Pancreas (tissue), 10 donors: ENCODE data around the gene OR6Q1. TPM values are rescaled to one million over a fixed set of nuclear protein-coding genes. Genes with fewer than 3 reads are reported as not detected.

Experiments
- ATAC-seq, 4 donors: fragments of 200-7000 bp; cut with Tn5 transposase; one replicate each; pipeline versions ENCODE4 v1.8.0 to v1.9.1; 2020; ENCODE audit warnings: mild to moderate bottlenecking in 4 of 4, moderate library complexity in 4 of 4
- DNase-seq, 6 donors: peaks; one replicate each; pipeline ENCODE4 v3.0.0-alpha.2; 2020
- FAIRE-seq: peaks from 2 replicates; lab custom pipeline; 2012; peaks lifted over from hg19 to GRCh38; lab: Jason Lieb, UNC
- H3K27ac ChIP-seq, 4 donors: fragments of 200-600 bp; sonication (generic); 1 replicate in 3 of 4; 2 replicates in 1 of 4; pipeline versions ENCODE4 v1.5.0 to v1.8.0; 2020
- H3K27me3 ChIP-seq, 4 donors: fragments of 200-600 bp; one replicate each; pipeline ENCODE4 v1.8.0; 2021
- H3K36me3 ChIP-seq, 3 donors: fragments of 200-600 bp; sonication (generic) in 1 of 3; one replicate each; pipeline versions ENCODE4 v1.5.0 to v1.8.0; 2020 to 2021
- H3K4me1 ChIP-seq, 3 donors: fragments of 200-600 bp; one replicate each; pipeline ENCODE4 v1.8.0; 2021
- H3K4me3 ChIP-seq, 4 donors: fragments of 200-600 bp; sonication (generic) in 2 of 4; one replicate each; pipeline versions ENCODE4 v1.5.0 to v1.8.0; 2020 to 2021
- H3K9me3 ChIP-seq, 4 donors: fragments of 200-600 bp; one replicate each; pipeline ENCODE4 v1.8.0; 2021
- WGBS, 2 donors: extraction: QIAGEN DNeasy Blood & Tissue Kit; methylation state at CpG; one replicate each; pipeline ENCODE4 v1.1.7; 2013; 5-methylcytosine and 5-hydroxymethylcytosine counted together
- intact Hi-C, 3 donors: fragments of 100-400 bp; cut with DNase I; formaldehyde crosslinking; loops; one replicate each; pipeline versions ENCODE4 v1.11.1 to v1.14.2; 2022
- polyA plus RNA-seq, 2 donors: library from polyadenylated mRNA; stranded (reverse); fragments of 200-250 nt; gene quantifications; one replicate each; pipeline ENCODE4 v1.2.3, GENCODE V29; 2013
- total RNA-seq, 6 donors: library from RNA; stranded (reverse); fragmentation: NEBNext Ultra II Directional in 4 of 6; extraction: Animal tissue kit (Norgen Biotek cat#: 25700) in 4 of 6; gene quantifications; one replicate each; pipeline versions ENCODE4 v1.2.1 to v1.2.4, GENCODE V29; 2021 to 2023
- TF ChIP-seq, protein P1 (sequence below), 4 donors: fragments of 200-600 bp; sonication (generic) in 3 of 4; IDR thresholded peaks; one replicate each; pipeline versions ENCODE4 v1.5.0 to v1.8.0; 2021; ENCODE audit warnings: antibody characterized with exemption in 4 of 4
- donor health status: healthy with polysubstance abuse.
- donor health status: DM: no; HTN: no; CAD: no; lungs with moderate emphysema.
- donor health status: DM: no; HTN: no; CAD: no.
- donor health status: control.
- donor health status: control.
- donor health status: Bipolar disorder and iron deficiency.
- donor health status: DM: yes; HTN: yes; CAD: no.
- donor health status: DM: no; HTN: no; CAD: no.
- donor health status: DM: no; HTN: no; CAD: no.
- donor health status: DM: yes; HTN: yes; CAD: no.

The OR6Q1 gene
- total and polyA plus RNA-seq, 8 donors = not detected

DNA sequence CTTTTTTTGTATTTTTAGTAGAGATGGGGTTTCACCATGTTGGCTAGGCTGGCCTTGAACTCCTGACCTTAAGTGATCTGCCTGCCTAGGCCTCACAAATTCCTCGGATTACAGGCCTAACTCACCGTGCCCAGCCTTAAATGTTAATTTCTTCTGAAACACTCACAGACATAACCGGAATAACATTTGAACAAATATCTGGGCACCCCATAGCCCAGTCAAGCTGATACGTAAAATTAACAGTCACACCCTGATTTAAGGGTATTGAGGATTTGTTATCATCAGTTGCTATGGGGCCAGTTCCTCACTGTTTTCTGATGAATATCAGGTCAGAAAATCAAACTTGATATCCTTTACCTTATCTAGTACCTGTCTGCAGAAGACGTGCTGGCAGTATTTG lies 30.1 kb upstream of the OR6Q1 start:
- ATAC-seq = no peak
- TF ChIP-seq, protein P1, sequence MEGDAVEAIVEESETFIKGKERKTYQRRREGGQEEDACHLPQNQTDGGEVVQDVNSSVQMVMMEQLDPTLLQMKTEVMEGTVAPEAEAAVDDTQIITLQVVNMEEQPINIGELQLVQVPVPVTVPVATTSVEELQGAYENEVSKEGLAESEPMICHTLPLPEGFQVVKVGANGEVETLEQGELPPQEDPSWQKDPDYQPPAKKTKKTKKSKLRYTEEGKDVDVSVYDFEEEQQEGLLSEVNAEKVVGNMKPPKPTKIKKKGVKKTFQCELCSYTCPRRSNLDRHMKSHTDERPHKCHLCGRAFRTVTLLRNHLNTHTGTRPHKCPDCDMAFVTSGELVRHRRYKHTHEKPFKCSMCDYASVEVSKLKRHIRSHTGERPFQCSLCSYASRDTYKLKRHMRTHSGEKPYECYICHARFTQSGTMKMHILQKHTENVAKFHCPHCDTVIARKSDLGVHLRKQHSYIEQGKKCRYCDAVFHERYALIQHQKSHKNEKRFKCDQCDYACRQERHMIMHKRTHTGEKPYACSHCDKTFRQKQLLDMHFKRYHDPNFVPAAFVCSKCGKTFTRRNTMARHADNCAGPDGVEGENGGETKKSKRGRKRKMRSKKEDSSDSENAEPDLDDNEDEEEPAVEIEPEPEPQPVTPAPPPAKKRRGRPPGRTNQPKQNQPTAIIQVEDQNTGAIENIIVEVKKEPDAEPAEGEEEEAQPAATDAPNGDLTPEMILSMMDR (IDR thresholded peaks at IDR 0.05) = no peak
- Histone ChIP-seq H3K4me1 (no peaks in the 10 kb centered on the region), H3K4me3 (no peak overlapping the region), H3K9me3 (no peaks in the 10 kb centered on the region), H3K36me3 (no peaks in the 10 kb centered on the region), H3K27me3 (no peaks in the 10 kb centered on the region), H3K27ac (no peak overlapping the region)
- WGBS, 2 donors = 56 to 63% methylated on average over 5 of the region's 5 CpGs
- DNase-seq = no peak
- intact Hi-C loops = no loop called here
- no peak for FAIRE-seq

DNA sequence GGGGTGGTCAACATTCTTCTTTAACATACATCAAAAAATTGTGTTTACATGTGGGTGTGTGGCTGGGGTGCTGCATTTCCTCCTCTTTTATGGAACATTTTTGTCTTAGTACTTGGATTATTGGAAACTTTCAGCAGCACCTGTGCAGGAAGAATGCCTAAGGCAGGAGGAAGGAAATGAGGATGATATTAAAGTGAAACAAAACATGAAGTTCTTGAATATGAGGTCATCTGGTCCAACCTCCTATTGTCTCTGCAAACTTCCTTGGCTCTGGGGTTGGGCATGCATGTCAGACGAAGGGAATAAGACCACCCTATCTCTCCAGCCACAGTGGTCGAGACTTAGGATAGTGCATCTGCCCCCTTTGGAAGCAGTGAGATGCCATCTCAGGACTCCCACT lies 27.7 kb upstream of the OR6Q1 start:
- DNase-seq = no peak
- no peaks in the 10 kb centered on the region for H3K4me1 ChIP-seq
- TF ChIP-seq, protein P1 (IDR thresholded peaks at IDR 0.05) = no peak
- H3K36me3 ChIP-seq = no peaks in the 10 kb centered on the region
- H3K27me3 ChIP-seq = no peaks in the 10 kb centered on the region
- ATAC-seq = no peak
- no peak overlapping the region for H3K27ac ChIP-seq
- FAIRE-seq = no peak
- WGBS, 2 donors = 30 to 50% methylated on average over 2 of the region's 2 CpGs
- intact Hi-C loops = no loop called here
- no peak overlapping the region for H3K4me3 ChIP-seq
- no peaks in the 10 kb centered on the region for H3K9me3 ChIP-seq

GRCh38 chr11:58003591-58003990 lies 27.2 kb upstream of the OR6Q1 start:
- intact Hi-C loops = no loop called here
- Histone ChIP-seq H3K36me3 (no peaks in the 10 kb centered on the region), H3K4me1 (no peaks in the 10 kb centered on the region), H3K9me3 (no peaks in the 10 kb centered on the region), H3K4me3 (no peak overlapping the region), H3K27me3 (no peaks in the 10 kb centered on the region), H3K27ac (no peak overlapping the region)
- FAIRE-seq (no peak), DNase-seq (no peak), ATAC-seq (no peak)
- TF ChIP-seq, protein P1 (IDR thresholded peaks at IDR 0.05) = no peak

GRCh38 chr11:58004664-58005063 lies 26.1 kb upstream of the OR6Q1 start:
- FAIRE-seq (no peak), DNase-seq (no peak)
- no peaks in the 10 kb centered on the region for H3K36me3 ChIP-seq

GRCh38 chr11:58006940-58007339 lies 23.8 kb upstream of the OR6Q1 start:
- WGBS, 2 donors = 51 to 60% methylated on average over 2 of the region's 2 CpGs
- no peaks in the 10 kb centered on the region for H3K4me1 ChIP-seq
- DNase-seq = no peak
- no peak for ATAC-seq
- no peaks in the 10 kb centered on the region for H3K27me3 ChIP-seq
- no peaks in the 10 kb centered on the region for H3K9me3 ChIP-seq
- H3K36me3 ChIP-seq = no peaks in the 10 kb centered on the region
- TF ChIP-seq, protein P1 (IDR thresholded peaks at IDR 0.05) = no peak
- no peak for FAIRE-seq
- H3K4me3 ChIP-seq = no peak overlapping the region
- intact Hi-C loops = no loop called here
- H3K27ac ChIP-seq = no peak overlapping the region

More at GRCh38 chr11:58004664-58005063, 26.1 kb upstream of the OR6Q1 start:
- intact Hi-C loops = no loop called here
- Histone ChIP-seq H3K27me3 (no peaks in the 10 kb centered on the region), H3K4me3 (no peak overlapping the region), H3K9me3 (no peaks in the 10 kb centered on the region), H3K4me1 (no peaks in the 10 kb centered on the region), H3K27ac (no peak overlapping the region)
- ATAC-seq = no peak
- WGBS, 2 donors = 69 to 72% methylated on average over 6 of the region's 6 CpGs
- TF ChIP-seq, protein P1 (IDR thresholded peaks at IDR 0.05) = no peak
